HG02973 (cell line): Measurements from ENCODE around the gene RTL10.
"Not testable (repeated sequence)": the region's sequence is repeated elsewhere in the genome, so short reads cannot be mapped to it uniquely, and the experiment has no call there.

ENCODE experiments used
- ATAC-seq: cut with Tn5 transposase; IDR thresholded peaks from one replicate; pipeline ENCODE4 v1.9.1; 2021; ENCODE audit warnings: moderate library complexity; ENCODE audit not compliant: unreplicated experiment

RTL10 gene

DNA sequence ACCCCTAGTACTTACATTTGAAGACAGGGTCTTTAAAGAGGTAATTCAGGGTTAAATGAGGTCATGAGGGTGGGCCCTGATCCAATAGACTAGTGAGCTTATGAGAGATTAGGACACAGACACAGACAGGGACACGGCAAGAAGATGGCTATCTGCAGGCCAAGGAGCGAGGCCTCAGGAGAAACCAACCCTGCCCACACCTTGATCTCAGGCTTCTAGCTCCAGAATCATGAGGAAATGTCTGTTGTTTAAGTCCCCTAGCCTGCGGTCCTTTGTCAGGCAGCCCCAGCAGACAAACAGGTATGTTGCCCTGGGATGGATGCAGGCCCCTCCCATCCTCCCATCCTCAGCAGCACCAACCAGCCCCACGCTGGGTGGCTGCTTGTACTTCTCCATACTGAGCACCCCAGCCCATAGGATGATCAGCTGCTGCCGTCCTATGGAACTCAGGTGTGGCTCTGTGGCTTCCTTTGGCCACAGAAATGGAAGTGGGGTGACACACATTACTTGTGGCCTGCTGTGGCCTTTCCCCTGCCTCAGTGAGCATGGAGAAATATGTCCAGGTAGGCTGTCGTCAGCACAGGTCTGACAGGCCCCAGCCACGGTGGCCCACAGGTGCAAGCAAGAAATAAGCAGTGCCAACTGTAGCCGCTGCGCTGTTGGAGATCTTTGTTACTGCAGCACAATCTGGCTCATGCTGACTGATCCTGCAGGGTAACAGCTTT is 7.9 kb downstream of the RTL10 start:
- ATAC-seq: no peak

DNA sequence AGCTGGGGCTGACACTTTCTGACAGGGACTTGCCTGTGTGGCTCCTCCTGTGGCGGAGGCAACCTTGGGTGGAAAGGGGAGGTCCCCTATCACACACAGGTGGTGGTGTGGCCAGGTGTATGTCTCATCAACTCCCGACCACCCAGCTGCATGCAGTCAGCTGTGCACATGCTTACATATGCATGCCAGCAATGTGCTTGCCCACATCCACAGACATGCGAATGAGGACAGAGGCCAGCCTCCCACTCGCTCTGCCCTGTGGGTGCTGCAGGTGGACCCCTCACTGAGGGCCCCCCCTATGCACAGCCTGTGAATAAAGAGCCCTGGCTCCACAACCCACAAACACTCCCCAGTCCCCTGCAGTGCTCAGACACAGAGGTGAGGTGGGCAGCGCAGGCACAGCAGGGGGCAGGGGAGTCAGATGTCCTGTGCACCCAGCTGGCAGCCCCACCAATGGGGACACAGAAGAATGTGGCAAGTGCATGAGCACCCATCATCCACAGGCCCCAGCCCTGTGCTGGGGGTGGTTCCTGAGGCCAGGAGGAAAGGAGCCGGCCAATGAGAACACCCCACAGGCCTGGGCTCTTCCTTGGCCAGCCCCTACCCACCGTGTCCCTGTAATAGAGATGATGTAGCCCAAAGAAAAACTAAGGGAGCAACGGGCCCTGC is 9.5 kb downstream of the RTL10 start:
- ATAC-seq: no peak

DNA sequence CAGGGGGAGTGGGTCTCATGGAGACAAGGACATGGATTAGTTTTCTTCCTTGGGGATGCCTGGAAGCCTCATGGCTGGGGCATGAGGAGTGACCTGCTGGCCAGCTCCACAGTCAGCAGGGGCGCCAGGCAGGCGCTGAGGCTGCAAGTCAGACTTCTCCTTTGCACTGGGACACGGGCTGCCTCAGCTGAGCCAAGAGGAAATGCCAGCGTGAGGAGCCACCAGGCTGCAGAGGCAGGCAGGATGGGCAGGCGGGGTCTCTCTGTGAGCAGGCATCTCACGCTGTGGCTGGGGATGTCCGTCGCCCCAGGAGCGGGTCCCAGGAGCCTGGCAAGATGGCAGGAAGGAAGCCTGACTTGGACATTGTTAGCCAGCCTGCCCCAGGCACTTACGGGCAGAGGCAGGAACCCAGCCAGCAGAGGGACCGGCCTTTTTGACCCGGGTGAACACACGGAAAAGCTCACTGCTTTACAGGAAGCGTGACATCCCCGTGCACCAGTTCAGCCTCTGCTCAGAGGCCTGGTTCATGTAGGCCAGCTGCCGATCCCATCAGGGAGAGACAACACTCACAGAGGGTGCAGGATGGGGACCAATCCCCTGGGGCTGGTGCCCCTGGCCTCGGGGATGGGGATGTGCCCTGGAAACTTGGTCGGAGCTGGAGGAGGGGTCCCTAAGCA is 10.2 kb downstream of the RTL10 start:
- no peak for ATAC-seq

DNA sequence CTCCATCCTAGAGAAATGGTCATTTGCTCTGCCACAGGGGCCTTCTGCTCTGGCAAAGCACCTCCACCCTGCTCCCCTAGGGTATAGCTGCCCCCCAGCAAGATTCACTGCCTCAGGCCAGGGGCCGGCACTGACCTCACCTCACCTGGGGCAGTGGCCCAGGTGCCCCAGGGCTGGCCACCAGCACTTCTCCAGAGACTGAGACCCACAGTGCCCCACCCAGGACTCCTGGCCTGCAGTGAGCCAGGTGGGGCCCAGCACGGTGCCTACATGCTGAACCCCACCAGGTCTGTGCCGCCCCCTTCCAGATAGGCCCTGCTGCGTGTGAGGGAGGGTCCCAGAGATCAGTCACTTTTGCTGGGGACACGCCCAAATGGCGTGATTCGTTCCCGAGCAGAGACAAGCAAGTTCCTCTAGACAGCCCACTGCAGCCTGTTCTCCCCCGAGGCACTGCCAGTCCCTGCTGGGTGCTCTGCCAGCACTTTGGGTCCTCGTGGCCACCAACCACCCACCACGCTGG is 10.8 kb downstream of the RTL10 start:
- ATAC-seq: no peak

DNA sequence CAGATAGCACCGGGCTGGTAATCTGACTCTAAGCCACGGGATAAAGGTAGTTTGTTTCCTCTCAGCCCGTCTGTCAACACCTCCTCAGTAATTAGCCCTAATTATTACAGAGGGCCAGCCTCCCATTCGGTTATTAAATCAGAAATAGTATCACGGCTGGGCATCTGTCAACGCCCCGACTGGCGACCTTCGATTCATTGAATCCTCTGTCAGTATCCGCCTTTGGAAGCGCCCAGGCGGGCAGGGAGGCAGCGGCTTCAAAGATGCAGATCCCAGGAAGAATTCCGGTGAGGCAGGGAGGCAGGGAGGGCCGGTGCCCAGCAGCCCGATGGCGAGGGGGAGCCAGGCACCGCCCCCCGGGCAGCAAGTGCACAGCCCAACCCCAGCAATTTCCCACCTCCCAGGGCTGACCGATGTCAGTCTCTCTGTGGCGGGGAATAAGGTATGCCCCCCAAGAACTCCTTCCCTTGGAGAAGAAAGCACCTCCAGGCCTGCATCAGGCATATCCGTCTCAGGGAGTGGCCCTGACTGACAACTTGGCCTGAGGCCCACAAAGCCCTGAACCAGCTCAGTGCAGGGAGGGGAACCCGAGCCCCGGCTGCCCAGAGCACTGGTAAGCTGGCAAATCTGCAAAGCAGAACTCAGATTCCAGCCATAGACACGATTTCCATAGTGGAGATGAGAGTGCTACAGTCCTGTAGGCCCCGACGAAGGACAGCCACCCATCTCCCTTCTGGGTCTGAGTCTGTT is 11.4 kb downstream of the RTL10 start:
- no peak for ATAC-seq

DNA sequence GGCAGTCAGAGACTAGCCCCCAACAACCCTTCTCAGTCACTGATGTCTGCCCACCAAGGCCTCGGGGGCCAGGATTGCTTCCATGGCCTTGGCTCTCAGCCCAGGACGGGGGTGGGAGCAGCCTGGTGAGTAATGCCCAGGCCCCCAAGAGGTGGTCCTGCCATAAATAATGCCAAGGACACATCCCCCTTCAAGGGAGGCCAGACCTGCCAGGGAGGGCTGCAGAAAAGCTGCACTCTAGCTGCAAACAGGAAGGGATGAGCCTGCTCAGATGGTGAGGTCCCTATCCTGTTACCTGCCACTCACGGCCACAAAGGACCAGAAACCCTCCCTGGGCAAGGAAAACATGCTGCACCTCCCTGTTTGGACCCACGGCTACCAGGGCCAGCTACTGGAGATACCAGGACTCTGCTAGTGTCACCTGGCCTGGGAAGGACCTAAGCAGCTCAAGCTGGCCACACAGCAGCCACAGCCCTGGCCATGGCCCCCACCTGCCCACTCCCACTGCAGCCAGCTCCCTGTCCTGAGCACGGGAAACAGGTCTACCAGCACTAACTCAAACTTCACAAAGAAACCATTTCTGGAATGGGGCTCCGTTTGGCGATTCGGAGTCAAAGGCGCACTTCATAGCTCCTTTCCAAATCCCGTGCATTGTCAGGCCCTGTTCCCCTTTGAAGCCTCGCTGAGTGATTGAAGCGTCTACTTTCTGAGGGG is 12.1 kb downstream of the RTL10 start:
- no peak for ATAC-seq

DNA sequence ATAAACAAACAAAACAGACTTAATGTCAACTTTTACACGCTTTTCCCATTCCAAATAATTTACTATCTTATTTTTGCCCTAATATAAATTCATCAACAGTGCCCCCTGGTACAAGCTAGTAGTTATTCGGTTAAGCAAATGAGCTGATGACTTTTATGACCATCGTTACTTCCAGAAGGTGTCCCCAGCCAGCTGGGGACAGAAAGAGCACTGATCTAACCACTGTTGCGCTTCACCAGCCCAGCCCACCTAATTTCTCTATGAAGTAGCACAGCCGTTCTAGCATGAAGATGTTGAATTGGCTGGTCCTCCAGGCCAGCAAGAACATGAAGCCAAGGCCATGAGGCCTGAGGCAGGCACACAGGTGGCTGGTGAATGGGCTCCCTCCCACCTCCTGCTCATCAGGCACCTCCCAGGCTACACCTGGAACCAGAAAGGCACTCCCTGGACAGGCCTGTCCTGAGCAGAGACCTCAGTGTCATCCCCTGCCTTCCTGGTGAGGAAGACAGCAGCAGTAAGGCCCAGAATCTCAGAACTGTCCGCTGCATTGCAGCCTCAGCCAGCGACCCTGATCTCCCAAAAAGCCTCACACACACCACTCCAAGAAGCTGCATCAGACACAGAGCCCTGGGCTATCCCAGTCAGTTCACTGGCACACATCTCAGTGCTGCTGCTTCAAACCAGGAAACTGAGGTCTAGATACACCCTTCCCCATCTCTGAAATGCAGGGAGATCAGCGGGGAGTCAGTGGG is 12.9 kb downstream of the RTL10 start:
- ATAC-seq: no peak

DNA sequence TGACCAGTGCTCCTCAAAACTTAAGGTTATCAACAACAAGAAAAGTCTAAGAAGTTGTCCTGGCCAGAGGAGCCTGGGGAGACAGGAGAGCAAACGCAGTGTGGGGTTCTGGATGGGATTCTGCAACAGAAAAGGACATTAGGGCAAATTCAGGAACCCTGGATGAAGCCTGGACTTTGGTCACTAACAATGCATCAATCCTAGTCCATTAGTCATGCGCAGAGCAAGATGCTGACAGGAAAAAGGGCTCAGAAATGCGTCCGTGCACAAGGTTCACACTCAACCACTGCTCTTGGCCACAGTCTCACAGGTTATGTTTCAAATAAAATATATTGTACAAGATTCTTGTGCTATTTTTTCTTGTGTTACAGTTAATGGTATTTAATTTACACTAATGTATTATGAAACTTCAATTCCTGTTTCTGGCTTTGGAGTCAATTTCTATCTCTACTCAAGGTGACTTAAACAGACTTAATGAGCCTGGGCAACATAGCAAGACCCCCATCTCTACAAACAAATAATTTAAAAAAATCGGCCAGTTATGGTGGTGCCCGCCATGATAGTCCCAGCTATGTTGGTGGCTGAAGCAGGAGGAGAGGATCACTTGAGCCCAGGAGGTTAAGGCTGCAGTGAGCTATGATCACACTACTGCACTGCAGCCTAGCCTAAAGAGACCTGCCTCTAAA is 13.6 kb downstream of the RTL10 start:
- ATAC-seq: no peak

DNA sequence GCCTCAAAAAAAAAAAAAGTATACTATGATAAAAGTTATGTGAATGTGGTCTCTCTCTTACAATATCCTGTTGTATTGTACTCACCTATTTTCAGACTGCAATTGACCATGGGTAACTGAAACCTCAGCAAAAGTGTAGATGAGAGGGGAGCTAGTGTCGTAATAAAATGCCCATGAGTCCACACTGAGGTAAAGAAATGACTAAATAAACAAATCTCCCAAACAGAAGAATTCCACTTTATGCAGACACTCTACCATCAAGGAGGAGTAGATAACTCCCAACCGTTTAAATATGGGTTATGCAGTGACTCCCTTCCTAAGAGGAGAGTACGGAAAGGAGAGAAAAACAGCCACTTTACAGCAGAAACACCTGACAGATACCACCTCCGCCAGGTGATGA is 14.6 kb downstream of the RTL10 start:
- ATAC-seq: no peak

DNA sequence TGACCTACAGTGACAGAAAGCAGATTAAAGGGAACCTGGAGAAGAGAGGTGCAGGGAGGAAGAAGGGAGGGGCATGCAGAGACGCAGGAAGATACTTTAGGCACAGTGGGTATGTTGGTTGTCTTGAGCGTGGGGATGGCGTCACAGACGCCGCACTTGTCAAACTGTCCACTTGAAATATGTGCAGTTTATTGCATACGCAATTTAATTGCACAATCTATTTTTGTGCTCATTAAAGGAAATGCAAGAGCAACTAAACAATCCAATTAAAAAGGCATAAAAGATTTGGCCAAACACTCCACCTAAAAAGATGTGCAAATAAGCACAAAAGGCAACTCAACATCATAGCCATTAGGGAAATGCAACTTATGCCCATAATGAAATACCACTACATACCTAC is 16.8 kb downstream of the RTL10 start:
- no peak for ATAC-seq

DNA sequence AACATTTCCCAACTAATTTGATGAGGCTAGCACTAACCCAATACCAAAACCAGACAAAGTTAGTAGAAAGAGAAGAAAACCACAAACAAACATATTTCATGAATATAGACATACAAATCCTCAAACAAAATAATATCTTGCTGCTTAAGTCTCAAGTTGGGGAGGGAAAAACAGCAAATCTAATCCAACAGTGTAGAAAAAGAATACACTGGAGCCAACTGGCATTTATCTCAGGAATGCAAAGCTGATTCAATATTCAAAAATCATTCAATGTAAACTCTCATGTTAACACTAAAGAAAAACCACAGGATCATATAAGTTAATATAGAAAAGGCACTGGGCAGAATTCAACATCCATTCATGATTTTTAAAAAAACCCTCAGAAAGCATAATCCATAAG is 18.2 kb downstream of the RTL10 start:
- no peak for ATAC-seq

DNA sequence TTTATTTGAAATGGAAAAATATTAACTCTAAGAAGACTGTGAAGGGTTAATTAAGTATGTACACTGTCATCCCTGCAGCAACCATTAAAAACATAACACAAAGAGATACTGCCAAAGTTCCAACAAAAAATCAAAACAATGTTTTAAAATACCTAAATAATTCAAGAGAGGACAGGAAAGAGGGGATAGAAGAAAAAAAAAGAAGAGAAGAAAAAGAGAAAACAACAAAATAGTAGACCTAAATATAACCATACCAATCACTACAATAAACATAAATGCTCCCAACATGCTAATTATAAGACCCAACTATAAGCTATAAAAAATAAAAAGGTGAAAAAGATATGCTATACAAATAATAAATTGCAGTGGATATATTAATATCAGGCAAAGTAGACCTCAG is 20.1 kb downstream of the RTL10 start:
- no peak for ATAC-seq

DNA sequence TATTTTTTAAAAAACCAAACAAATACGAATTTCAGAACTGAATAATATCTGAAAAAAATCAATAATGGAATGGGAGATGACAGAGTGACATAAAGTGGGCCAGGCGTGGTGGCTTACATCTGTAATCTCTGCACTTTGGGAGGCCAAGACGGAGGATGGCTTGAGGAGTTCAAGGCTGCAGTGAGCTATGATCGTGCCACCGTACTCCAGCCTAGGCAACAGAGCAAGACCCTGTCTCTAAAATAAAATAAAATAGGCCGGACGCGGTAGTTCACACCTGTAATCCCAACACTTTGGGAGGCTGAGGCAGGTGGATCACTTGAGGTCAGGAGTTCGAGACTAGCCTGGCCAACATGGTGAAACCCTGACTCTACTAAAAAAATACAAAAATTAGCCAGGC is 21.3 kb downstream of the RTL10 start:
- ATAC-seq: not testable (repeated sequence)

DNA sequence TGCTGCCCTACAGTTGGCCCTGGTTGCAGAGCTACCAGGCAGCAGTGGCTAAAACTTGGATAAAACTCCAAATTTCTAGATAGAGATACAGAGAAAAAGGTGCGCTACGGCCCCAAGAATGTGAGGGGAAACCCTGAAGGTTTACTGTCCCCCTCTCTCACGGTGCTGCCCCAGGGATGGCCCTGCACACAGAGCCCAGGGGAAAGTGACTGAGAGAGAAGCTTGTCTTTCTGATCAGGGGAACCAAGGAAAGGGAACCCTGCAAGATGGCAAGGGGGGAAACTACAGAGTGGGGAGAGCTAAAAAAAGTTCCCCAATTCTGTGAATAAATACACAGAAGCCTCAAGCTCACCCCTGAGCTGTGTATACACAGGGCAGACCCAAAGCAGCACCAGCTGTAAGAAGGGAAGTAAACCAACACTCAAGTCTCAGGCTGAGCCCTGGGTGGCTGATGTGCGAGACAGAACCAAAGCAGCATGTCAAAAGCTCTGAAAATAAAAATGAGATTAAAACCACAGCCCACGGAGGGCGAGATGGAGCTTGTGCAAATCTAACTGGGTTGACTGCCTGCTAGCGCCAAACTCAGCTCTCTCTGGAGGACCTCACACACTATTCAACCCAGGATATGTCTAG is 22.1 kb downstream of the RTL10 start:
- no peak for ATAC-seq

DNA sequence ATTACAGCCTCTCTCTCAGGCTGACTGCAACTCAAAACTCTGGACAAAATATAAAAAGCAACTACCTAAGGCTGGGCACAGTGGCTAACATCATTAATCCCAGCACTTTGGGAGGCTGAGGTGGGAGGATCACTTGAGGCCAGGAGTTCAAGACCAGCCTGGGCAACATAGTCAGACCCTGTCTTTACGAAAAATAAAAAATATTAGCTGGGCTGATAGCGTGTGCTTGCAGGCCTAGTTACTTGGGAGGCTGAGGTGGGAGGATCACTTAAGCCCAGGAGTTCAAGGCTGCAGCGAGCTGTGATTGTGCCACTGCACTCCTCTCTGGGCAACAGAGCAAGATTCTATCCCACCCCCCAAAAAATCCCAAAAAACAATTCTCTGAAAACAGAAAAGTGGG is 22.7 kb downstream of the RTL10 start:
- ATAC-seq: not testable (repeated sequence)

DNA sequence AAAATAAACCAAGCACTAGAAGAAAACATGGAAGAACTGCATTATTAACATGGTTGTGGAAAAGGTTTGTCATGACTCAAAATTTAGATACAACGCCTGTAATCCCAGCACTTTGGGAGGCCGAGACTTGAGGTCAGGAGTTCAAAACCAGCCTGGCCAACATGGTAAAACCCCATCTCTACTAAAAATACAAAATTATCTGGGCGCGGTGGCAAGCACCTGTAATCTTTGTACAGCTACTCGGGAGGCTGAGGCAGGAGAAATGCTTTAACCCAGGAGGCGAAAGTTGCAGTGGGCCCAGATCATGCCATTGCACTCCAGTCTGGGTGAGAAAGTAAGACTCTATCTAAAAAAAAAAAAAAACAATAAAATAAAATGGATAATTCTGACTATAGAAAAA is 23.7 kb downstream of the RTL10 start:
- no peak for ATAC-seq

DNA sequence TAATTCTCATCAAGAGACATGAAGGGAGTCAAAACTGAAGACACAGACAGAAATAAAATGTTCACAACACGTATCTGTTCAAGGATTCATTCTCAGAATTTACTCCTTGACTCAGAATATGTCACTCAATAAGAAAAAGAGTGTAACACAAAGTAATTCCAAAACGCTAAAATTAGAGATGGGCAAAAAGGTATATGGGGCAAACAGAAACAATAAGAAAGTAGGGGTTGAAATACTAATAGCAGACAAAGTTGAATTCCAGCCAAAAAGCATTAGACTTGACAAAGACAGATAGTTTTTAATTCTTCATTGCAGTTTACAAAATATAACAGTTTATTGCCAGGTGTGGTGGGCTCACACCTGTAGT is 26.7 kb downstream of the RTL10 start:
- ATAC-seq: no peak

DNA sequence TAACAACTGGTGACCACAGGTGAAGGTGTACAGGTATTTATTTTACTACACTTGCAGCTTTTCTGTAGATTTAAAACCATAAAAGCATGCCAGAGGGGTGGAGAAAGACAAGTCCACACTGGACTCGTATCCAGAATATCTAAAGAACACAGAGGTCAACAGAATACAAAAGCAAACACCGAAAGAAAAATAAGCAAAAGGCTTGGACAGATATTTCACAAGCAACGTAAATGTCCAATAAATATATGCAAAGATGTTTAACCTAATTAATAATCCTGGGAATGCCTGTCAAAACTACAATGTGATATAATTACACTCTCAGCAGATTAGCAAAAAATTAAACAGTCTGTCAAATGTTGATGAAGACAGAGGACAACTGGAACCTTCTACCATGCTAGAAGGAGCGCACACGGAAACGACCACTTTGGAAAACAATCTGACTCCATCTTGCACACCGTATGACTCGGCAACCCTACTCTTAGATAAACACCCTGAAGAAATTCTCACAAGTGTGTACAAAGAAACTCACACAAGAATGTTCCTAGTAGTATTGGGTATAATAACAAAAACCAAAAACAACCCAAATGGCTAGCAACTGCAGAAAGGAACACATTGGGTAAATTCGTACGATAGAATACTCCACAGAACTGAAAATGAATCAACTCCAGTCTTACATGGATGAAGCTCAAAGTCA is 27.2 kb downstream of the RTL10 start:
- no peak for ATAC-seq

DNA sequence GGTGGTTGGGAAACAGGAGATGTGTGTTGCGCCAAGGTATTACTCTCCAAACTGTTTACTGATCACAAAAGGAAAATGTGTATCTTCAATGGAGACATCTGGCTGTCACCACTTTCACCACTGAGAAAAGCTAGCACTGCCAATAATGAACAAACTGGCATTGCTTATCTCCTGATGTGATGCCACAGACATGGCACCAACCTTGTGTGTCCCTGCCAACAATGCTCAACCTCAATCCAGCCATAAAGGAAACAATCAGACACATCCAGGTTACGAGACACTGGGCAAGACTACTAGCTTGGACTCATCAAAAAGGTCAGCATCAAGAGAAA is 28.1 kb downstream of the RTL10 start:
- no peak for ATAC-seq
